ENCODE results near the gene PTPRN. TPM values are rescaled to one million over a fixed set of nuclear protein-coding genes. Genes with fewer than 3 reads are reported as not detected.
A peak's percentile ranks its signal among the peaks of the same experiment; 100 is the strongest.
"Not testable (repeated sequence)": the region's sequence is repeated elsewhere in the genome, so short reads cannot be mapped to it uniquely, and the experiment has no call there.

PTPRN gene
- total RNA-seq = not detected

DNA sequence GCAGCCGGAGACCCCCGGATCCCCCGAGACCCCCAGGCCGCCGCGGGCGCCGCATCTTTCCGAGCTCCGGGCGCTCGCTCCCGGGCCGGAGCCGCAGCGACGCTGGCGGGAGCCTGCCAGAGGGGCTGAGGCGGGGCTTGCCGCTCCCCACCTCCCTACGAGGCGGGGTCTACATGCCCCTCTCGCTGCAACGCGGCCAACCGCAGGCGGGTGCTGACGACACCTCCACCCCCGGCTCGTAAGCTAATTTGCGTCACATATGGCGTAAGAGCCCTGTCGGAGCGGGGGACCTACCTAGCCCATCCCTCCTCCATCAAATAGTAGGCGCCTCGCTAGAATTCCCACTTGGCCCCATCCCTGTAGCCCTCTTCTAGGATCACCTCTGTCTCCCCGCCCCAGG, at the start of gene PTPRN:
Gene PTPRN, minus strand, starts transcription at position 124 of the 400 bp plus-strand sequence. Its CDS starts 69 bp downstream, at position 55.
- no peak for DNase-seq

DNA sequence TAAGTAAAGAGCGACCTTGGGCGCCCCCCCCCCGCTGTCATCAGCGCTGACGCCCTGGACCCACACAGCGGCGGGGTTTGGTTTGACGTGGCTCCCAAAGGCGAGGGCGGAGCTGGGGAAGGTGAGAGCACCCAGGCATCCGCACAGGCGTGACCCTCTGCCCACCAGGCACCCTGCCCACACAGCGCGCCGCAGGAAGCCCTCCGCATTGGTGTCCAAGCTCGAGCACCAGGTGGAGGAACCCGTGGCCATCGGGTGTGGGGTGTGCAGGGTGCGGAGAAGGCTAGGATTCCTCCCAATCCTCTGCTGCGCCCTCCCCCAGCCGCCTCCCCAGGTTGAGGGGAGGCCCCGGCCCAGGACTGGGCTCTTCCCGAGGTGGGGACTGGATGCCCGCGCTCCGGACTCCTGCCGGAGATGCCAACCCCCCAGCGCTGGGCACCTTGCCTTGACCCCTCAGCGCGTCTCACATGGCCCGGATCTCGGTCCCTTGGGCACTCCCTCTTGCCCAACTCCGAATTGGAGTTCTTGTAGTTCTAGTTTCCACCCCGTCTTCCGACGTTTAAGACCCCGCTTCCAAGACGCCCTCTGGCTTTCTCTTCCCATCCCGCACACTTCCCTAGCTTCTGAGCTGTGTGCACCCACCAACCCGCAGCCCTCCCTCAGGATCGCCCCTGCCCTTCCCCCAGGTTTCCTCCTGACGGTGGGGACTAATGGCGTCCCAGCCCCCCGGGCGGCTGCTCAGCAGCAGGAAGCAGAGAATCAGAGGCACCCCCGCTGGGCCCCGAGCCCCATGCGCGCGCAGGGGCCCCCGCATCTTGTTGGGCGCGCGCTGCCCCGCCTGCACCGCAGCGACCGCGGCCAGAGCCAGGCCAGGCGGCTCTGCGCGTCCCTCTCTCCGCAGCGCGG, 49.2 kb upstream of the PTPRN start:
- no peak for DNase-seq

DNA sequence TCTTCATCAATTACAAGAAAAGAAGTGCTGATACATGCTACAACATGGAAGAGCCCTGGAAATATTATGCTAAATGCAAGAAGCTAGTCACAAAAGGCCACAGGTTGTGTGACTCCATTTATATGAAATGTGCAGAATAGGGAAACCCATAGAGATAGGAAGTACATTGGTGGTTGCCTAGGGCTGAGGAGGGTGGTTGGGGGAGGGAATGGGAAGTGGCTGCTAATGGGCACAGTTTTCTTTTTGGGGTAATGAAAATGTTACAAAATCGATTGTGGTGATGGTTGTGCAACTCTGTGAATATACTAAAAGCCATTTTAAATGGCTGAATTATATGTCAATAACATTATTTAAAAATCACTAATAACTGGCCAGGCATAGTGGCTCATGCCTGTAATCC, 47.6 kb upstream of the PTPRN start:
- DNase-seq = no peak

DNA sequence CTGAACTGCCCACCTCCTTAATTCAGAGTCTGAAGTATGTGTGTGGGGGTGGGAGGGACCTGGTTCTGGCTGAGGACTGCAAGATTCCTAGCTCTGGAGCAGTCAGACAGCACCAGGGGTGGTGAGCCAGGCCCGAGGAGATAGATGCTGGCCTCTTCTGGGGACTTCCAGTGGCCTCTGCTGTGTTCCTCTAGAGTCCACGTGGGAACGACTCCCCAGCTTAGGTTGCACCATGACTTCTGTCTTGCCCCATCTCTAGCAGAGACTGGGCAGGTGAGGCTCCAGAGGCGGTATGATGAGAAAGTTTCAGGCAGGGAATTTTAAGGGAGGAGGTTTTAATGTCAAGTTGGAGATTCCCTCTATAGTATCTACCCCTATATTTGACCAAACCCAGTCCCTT, 45.4 kb upstream of the PTPRN start:
- DNase-seq = no peak

DNA sequence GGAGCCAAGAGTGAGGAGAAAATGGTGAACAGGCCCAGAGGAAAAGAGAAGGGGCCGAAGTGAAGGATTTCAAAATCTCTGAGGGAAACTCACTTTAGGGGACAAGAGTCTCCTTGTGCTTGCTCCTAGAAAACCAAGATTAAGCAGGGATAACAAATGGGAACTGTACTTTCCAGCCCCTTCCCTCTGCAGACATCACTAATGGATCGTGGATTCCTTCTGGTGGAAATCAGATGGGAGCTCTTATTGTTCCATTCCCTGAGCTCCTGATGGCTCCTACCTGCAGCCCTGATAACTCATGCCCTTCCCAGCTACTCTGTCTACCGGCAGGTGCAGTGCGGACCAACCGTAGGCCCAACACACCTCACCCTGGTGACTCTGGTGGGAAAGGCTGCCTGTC, 43.9 kb upstream of the PTPRN start:
- no peak for DNase-seq

DNA sequence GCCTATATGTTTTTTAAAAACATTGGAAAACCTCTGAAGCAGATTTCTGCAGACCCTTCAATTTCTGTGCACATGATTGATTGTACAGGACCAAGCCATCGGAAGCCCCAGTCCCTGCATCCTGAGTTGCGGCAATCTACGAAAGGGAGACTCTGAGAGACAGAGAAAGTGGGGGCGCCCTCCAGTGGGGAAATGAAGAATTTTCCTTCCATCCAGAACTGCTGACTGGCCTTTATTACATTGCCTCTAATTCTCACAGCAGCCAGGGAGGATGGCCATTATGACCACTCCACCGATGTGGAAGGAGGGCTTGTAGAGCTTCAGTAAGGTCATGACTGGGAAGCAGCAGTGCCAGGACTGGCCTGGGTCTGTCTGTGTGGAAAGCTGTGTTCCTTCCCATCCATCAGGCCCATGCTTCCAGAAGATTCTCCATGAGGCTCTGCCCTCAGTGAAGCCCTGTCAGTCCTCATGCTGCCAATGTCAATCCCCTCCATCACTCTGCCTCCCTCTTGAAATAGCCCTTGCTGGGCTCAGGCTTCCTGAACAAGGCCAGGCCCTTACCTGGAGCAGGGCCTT, 43.3 kb upstream of the PTPRN start:
- DNase-seq = peak; percentile 47

DNA sequence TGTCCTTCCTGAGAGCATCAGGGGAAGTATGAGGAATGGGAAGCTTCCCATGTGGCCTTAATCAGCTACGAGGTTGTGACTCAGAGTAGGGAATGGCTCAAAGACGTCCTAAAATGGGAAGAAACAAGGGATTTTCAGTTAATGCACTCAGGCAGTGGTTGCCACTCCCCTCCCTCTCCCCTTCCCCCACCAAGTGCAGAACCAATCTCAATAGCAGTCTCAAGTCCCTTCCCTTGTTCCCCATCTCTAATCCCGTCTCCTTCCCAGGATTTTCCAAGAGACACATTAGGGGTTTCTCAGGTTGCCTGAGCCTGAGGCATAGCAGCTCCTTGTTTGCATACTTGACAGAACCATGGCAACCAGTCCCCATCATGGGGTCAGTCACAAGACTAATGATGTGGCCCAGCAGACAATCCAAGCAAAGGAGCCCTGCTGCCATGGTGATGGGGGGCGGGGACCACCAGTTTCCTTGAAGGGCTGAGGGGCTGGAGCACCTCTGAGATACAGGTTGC, 41.6 kb upstream of the PTPRN start:
- no peak for DNase-seq

DNA sequence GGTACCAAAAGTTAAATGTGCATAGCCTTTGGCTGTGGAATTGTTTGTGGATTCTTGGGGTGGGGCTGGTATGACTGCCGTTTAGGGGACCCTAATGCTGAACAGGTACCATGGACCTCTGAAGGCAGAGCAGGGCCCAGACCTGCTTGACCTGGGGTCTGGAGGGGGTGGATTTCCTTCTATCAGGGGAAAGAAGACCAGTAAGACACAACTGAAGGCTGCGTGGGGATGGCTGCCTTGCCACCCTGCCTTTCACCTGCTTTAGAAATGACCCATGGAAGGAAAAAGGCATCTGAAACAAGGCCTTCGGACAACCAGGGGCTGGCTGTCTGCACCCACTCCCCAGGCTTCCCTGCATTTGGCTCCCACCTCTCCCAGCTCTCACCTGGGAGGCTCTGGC, 41.0 kb upstream of the PTPRN start:
- no peak for DNase-seq

DNA sequence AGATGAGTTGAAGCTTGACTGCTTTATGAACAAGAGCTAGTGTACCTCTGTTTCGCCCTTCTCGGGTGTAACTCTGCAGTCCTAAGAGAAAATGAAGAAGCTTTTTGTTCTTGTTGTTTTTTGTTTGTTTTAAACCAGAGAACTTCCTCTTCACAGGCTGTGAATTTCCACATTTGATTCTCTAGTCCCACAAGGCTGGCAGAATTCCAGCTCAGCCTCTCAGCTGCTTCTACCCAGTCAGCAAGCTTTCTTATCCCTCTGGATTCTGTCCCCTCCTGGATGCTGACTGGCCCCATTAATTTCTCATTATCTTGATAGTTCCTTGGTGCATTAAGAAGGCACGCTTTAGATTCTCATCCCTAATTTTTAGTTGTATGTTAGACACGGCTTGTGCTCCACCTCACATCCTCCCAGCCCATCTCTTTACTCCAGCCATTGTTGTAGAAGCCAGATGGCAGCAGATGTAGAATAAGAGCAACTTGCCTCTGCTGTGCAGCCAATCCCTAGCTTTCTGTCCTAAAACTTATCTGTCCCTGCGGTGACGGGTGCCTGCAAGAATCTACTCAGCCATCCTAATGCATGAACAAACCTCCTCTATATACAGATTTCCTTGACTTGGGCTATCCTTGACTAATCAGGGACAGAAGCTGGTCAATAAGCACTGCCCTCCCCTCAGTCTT, 35.7 kb upstream of the PTPRN start:
- no peak for DNase-seq

DNA sequence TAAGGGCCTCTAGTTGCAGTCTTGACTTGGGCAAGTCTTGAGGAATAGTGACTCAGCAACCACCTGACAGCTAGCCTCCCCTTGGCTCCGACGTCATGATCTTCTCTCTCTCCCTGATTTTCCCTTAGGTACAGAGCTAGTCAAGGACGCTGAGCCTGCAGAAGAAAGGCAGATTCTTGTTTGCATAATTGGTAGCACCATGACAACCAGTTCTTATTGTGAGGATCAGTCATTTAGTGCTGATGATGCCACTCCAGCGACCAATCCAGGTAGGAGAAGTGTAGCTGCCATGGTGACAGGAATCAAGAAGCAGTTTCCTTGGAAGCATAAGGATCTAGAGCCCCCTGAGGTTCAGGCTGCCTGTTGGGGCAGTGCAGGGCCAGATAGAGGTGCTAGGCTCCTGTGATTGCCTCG, 26.2 kb upstream of the PTPRN start:
- no peak for DNase-seq

DNA sequence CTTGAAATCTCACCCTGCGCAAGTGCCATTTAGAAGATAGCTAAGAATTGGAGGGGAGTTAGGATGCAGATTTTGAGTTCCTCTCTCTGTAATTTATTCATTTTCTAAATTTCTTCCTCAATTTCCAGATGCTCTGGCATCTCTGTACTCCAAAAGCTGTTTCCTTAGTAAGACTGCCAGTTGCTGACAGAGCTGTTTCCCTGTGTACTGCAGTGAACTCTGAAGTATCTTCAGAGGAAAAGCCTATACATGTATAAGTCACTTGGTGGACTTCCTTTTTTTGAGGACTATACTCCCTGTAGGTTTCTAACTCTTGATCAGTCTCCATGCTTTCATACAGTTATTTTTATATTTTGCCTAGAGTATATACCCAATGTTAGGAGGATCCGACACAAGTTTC, 24.9 kb upstream of the PTPRN start:
- DNase-seq = no peak

DNA sequence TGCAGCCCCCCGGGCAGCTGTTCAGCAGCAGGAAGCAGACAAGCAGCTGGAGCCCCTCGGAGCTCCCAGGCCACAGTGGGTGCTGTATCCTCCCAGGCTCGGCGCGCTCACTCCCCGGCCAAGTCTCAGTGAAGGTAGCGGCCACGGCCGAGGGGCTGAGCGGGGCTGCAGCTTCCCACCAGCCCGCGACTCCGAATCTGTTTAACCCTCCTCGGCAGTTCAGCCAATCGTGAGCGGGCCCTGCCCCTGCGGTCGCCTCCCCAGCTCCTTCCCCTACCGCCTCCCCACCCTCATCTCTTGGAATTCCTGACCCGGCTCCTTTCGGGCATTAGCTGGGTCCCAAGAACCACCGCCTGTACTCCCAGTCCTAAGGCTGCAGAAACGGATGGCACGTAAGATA, 23.3 kb upstream of the PTPRN start, which contains the start of gene RESP18:
Gene RESP18, minus strand, starts transcription at position 203 of the 400 bp plus-strand sequence.
- no peak for DNase-seq

DNA sequence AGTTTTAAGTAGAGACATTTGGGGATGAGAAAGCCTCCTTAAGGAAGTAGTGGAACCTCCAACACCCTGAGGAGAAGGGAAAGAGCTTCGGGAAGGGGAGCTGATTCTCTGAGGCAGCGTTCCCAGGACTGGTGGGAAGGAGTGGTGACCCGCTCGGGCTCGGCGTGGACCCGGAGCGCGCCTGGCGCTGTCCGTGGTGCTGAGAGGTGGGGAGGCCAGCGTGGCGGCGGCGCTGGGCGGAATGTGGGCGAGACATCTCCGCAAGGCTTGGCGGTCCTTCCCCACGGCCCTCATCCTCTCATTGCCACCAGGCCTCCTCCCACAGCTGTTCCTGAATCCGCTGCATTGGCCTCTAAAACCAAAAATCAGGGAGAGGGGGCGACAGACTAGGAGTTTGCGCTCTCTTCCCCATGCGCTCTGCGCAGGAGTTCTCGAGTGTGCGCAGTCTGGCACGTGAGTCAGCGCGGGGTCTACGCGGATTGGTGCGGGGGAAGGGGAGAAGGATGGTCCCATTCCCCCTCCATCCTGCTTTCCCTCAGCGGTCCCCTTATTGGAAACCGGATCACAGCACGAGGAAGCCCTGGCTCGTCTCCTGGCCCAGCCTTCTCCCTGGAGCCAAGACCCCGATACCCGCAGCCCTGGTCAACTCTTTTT, 22.5 kb upstream of the PTPRN start:
- no peak for DNase-seq

DNA sequence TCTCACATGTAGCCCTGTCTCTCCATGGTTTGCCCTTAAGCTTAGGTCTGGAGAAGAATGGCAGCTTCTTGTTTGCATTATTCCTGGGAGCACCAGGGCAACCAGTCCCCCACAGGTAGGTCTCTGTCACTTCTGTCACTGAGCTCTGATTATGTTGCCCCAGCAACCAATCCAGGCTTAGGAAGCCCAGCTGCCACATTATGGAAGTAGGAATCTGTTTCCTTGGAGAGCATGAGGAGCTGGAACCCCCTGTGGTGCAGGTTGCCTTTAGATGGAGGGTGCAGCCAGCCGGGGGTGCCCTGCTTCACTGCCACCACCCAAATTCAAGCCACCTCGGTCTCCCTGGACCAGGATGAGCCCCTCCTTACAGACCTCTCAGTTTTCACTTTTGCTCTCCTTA, 18.5 kb upstream of the PTPRN start:
- DNase-seq = no peak

DNA sequence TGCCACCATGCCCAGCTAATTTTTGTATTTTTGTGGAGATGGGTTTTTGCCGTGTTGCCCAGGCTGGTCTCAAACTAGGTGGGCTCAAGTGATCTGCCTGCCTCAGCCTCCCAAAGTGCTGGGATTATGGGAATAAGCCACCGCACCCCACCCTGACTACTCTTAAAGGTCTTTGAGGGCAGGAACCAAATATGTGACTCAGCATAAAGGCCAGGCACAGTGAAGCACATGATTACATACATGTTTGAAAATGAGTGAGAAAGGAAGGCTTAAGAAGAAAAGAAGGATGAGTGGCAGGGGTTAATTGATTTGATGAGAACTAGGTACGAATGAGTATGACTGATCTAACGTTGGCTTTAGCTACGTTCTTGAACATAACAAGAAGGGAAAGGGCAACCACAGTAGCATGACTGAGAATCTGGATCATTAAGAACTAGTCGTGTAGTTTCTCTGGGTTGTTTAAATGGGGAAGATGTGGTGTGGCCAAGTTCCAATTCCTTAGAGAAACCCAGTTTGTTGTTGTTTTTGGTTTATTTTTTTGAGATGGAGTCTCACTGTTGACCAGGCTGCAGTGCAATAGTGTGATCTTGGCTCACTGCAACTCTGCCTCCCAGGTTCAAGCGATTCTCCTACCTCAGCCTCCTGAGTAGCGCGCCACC, 16.6 kb upstream of the PTPRN start:
- DNase-seq = no peak

DNA sequence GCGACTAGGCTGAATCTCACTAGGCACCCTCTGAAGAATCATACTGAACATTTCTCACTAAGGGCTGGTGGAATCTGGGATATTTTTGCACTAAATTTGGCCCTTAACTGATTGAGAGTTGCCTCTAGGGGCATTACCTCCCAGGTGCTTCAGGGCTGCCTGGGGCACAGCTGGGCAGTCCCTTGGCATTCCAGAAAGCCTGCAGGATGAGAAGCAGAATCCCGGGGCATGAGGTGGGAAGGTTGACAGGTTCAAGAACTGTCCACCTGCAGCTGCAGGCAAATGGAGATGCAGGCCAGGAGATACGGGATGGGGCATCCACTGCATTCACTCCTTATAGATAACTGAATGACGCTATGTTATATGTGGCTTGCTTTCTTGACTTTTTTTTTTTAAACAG, 15.9 kb upstream of the PTPRN start:
- DNase-seq = no peak

DNA sequence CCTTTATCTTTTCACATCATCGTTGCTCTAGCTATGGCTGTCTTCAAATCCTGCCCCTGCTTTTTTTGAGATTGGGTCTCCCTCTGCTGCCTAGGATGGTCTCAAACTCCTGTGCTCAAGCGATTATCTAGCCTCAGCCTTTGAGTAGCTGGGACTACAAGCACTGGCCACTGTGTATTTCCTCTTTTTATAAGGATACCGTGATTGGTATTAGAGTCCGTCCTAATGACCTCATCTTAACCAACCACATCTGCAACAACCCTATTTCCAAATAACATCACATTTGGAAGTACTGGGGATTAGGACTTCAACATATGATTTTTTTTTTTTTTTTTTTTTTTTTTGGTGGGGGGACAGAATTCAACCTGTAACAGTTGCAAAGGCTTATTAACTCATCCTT, 14.2 kb upstream of the PTPRN start:
- no peak for DNase-seq

DNA sequence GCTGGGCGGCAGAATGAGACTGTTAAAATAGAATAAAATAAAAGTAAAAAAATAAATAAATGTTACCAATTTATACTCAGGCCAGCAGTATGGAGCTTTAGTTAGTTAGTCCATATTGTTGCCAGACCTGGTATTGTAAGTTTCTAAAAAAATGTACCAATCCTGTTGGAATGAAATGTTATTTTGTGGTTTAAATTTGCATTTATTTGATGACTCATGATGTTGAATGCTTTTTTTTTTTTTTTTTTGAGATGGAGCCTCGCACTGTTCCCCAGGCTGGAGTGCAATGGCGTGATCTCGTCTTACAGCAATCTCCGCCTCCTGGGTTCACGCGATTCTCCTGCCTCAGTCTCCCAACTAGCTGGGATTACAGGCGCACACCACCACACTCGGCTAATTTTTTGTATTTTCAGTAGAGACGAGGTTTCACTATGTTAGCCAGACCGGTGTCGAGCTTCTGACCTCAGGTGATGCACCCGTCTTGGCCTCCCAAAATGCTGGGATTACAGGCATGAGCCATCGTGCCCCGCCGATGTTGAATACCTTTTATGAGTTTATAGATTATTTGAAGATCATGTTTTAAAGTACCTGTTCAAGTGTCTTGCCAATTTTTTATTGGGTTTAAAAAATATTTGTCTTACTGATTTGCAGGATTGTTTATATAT, 5.7 kb upstream of the PTPRN start:
- DNase-seq = no peak

DNA sequence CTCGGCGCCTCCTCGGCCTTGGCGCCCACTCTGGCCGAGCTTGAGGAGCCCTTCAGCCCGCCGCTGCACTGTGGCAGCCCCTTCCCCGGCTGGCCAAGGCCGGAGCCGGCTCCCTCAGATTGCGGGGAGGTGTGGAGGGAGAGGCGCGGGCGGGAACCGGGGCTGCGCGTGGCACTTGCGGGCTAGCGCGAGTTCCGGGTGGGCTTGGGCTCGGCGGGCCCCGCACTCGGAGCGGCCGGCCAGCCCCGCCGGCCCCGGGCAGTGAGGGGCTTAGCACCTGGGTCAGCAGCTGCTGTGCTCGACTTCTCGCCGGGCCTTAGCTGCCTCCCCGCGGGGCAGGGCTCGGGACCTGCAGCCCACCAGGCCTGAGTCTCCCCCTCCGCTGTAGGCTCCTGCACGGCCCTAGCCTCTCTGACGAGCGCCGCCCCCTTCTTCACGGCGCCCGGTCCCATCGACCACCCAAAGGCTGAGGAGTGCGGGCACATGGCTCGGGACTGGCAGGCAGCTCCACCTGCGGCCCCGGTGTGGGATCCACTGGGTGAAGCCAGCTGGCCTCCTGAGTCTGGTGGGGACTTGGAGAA, 3.6 kb upstream of the PTPRN start:
- DNase-seq = not testable (repeated sequence)

DNA sequence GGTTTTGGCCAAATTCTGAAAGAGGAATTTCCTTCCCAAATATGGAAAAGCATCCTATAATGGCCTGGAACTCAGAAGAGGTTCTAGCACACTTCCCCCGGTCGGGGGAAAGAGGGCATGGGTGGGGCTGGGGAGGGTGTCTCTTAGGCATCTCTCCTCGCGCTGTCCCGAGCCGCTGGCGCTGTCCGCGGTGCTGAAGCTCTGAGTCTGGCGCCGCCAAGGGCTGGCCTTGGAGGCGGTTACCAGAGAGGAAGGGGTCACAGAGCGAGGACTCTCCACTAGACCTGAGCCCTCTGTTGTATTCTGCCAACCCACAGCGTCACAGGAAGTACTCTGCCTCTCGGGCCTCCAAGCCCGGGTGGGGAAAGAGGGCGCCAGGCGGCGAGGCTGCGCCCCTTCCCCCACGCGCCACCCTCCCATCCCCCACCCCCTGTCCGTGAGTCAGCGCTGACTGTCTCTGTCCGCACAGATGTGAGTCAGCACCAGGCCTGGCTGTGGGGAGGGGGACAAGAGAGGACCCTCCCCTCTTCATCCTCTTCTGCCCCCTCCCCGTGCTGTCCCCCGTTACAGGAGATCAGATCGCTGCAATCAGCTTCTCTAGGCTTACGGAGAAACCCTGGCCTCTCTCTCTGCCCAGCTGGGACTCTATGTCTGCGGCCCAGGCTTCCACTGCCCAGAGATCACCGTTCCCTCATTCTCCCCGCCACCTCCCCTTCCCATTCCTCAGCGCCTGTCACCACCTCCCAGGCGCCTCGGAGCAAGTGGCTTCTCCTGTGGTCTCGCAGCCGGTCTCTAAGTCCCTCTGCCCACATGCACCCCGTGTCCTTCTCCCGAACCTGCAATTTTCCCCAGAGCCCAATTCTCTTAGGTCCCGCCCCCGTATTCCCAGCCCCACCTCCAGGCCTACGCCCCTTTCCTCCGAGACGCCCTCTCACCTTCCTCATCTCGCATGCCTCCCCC, 779 bp downstream of the PTPRN start:
- peak; percentile 62 for DNase-seq

All from effector CD4-positive, alpha-beta T cell (primary cell).